GM18868 (cell line): ENCODE results near the gene GOPC.
A peak's percentile ranks its signal among the peaks of the same experiment; 100 is the strongest.

Source experiments
- ATAC-seq: cut with Tn5 transposase; IDR thresholded peaks from one replicate; pipeline ENCODE4 v1.9.1; 2021; ENCODE audit warnings: mild to moderate bottlenecking, moderate library complexity; ENCODE audit not compliant: unreplicated experiment

The GOPC gene

DNA sequence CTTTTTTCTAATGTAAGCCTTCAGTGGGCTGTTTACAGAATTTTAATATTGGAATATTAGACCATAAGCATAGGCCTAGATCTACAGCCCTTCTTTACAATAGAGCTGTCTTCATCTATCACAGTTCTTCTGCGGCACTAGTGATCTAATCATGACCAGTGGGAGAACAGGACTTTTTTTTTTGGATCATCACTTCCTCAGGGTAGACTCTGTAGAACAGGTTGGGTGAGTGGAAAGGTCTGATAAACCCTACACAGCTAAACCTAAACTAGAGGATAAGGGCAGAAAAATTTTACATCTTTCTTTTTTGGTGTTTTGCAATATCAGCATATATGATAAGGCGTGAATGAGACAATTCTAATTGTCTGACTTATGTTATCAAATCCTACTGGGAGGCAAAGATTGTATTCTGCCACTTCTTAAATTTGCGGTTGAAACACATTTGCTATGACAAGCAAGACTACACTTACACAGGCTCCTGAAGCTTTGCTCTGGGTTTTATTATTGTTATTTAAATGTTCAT lies 52.2 kb downstream of the GOPC start:
- ATAC-seq, result no peak

DNA sequence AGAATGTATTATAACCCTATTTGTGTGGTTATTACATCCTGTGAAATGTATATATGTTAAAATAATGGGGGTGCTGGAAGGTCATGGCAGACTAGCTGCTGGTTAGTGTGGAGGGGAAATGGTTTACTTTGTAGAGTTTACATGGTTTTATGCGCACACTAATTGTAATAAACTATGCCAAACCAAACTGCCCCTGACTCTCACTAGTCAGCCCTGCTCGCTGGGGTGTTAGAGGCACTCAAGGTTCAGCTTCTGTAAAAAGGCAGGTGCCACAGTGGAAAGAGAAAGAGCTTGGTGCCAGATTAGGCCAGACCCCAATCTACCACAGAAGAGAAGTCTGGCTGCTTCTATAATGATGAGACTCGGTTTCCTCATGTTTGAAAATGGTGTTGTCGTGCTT lies 52.7 kb downstream of the GOPC start:
- peak; percentile 27 for ATAC-seq

DNA sequence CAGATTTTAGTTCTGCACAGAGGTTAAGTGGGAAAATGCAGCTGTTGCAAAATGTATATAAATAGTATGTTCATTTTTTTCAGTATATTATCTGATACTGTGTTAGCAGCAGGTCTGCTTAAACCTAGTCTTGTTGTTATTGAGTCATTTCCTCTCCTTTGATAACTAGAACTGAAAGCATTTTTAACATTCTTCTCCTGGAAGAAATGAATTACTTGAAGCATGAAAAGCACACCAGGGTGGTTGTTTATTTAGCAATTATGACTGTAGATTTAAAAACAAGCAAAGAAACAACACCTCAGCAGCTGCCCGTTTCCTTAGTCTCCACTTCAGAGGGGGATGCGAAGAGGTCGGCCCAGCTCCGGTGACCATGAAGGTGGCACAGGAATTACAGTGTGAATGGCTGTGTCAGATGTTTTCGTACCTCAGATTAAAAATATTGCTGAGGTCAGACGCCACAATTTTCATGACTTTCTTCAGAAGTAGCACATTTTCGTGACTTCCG lies 53.5 kb downstream of the GOPC start:
- peak; percentile 53 for ATAC-seq

DNA sequence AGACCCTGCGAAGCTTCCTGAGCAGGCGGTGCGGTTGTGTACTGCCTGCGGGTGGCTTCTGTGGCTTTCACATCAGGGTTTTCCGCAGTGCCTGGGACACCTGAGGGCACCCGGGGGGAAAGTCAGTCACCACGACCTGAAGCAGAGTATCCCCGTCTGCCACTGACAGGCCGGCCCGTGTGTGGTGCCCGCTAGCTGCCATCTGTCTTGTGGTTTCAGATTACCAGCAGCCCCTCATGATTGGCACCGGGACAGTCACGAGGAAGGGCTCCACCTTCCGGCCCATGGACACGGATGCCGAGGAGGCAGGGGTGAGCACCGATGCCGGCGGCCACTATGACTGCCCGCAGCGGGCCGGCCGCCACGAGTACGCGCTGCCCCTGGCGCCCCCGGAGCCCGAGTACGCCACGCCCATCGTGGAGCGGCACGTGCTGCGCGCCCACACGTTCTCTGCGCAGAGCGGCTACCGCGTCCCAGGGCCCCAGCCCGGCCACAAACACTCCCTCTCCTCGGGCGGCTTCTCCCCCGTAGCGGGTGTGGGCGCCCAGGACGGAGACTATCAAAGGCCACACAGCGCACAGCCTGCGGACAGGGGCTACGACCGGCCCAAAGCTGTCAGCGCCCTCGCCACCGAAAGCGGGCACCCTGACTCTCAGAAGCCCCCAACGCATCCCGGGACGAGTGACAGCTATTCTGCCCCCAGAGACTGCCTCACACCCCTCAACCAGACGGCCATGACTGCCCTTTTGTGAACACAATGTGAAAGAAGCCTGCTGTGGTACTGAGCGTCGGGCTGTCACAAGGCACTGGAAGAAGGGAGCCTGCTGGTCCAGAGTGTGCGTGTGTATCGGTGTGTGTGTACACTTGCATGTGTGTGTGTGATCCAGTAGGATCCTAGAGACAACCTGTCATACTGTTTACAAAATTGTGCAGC lies 54.4 kb downstream of the GOPC start:
- ATAC-seq, result peak; percentile 52

DNA sequence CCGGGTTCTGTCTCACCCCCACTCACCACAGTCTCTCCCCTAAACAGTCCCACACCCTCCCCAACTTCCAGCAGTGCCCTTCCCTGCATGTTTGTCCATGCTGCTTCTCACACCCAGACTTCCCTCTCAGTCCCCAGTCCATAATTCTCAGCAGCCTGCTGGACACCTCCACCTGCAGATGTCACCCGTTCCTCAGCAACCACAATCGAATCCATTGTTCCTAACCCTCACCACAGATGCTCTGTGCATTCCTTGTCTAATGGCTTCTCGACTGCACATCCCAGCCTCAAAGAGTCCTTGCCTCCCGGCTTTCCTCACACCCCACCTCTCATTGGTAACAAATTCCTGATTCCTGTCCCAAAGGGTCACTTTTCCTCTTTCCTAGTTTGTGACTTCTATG lies 55.6 kb downstream of the GOPC start:
- ATAC-seq, result no peak

DNA sequence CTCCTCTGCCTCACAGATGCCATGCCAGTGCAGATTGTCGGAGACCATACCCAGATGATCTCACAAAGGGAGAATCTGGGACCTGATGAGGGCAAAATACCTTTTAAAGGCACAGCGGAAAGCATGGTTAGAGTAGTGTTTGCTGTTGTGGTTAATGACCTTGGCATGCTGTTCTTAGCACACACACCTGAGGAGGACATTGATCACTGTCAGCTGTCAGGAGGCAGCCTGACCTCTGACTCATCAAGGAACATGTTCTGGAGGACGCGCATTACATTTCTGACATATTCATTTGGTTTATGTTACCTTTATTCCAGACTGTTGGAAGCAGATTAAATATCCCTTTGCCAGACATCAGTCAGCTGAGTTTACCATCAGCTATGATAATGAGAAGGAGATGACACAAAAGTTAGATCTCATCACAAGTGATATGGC lies 57.1 kb downstream of the GOPC start:
- no peak for ATAC-seq

DNA sequence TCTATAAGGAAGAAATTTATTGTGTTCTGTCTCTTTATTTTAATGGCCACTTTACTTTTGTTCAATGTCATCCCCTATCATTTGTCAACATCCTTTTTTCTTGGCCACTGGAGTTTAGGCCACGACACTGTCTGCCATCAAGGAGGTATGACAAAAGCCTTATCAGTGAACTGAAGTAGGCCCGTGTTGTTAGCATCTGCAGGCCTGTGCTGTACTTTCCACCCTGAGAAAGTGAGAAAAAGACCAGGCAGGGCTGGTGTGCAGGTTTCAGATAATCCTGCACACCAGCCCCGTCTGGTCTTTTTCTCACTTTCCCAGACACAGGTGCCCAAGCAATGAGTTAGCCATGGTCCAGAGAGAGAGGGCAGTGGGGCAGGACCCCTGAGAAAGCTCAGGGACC lies 57.6 kb downstream of the GOPC start:
- no peak for ATAC-seq

DNA sequence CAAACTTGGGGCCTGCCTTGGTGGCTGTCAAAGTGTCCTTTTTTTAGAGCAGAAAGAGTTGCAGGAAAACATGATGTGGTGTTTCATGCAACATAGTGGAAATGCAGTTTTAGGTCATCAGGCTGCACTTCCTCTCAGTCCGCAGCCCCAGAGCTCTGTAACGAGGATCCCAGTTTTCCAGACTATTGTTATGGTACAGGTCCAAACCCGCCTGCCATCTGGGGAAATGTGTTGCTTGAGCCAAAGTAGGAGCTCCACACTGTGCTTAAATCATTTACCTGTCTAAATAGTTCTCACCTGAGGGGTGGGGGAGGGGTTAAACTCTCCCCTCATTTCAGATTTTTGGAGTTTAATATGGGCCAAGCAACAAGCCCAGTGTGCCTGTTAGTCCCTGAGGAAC lies 59.8 kb downstream of the GOPC start:
- ATAC-seq, result no peak

DNA sequence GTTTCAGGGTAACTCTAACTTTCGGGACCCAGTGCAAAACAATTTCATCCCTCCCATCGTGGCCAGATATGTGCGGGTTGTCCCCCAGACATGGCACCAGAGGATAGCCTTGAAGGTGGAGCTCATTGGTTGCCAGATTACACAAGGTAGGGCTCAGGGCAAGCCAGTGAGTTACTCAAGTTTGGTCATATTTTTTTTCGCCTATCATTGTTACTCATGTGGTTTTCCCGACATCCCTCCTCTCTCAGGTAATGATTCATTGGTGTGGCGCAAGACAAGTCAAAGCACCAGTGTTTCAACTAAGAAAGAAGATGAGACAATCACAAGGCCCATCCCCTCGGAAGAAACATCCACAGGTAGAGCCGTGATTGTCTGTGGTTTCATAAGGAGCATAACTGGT lies 61.6 kb downstream of the GOPC start:
- ATAC-seq, result no peak

DNA sequence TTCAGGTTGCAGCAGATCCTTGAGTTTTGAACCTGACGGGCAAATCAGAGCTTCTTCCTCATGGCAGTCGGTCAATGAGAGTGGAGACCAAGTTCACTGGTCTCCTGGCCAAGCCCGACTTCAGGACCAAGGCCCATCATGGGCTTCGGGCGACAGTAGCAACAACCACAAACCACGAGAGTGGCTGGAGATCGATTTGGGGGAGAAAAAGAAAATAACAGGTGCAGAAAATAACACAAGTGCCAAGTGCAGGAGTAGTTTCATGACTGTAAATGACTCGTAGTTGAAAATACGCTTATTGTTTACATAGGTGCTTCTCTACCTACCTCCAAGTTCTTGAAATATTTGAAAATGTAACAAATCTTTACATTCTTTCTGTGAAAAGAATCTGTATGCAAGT lies 63.7 kb downstream of the GOPC start:
- no peak for ATAC-seq

DNA sequence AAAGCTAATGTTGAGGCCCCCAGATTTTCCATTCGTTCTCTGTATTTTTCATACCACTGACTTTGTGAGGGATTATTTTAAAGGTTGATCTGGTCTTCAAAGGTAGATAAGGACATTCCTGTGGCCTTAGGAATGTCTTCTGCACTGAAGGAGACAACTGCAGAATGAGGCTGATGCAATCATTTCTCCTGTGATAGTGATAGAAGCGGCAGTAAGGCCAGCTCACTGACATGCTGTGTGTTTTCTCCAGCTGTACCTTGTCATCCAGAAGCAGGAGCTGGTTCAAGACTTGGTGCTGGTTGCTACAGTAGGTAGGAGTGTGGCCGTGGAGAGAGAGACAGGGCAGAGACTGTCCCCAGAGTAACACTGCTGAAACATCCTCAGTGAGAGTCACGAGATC lies 66.0 kb downstream of the GOPC start:
- ATAC-seq, result no peak

DNA sequence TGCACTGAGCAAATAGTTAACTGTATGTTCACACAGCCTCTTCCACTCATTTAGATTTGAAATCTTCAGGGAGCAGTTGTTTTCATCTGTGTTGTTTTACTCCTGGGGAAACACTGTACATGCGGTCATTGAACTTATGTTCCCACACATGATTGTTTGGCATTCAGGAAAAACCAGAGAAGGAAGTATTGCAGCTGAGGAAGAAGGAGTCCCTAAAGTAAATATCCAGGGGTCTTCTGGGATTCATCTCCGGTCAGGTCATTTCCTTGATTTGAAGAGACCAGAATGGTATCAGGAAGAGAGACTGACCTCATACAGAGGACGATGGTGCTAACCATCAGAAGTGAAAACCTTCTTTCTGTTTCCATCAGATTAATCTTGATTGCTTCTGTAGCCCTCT lies 67.3 kb downstream of the GOPC start:
- ATAC-seq, result no peak

DNA sequence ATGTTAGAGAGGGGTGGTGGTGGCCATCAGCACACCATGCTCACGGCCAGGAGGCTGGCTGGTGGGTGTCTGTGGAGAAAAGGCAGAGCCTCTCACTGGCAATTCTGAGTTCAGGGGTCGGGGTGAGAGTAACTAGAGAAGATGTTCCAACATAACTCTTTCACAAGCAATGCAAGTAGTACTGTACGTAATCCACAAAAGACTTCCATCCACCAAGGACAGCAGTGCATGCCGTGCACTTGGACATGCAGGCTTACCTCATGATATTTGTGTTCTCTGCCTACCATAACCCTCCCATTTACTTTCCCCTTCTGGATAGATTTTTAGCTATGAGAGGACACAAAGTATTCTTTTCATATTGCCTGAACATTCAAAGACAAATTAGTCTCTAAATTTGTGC lies 68.5 kb downstream of the GOPC start:
- ATAC-seq, result no peak

DNA sequence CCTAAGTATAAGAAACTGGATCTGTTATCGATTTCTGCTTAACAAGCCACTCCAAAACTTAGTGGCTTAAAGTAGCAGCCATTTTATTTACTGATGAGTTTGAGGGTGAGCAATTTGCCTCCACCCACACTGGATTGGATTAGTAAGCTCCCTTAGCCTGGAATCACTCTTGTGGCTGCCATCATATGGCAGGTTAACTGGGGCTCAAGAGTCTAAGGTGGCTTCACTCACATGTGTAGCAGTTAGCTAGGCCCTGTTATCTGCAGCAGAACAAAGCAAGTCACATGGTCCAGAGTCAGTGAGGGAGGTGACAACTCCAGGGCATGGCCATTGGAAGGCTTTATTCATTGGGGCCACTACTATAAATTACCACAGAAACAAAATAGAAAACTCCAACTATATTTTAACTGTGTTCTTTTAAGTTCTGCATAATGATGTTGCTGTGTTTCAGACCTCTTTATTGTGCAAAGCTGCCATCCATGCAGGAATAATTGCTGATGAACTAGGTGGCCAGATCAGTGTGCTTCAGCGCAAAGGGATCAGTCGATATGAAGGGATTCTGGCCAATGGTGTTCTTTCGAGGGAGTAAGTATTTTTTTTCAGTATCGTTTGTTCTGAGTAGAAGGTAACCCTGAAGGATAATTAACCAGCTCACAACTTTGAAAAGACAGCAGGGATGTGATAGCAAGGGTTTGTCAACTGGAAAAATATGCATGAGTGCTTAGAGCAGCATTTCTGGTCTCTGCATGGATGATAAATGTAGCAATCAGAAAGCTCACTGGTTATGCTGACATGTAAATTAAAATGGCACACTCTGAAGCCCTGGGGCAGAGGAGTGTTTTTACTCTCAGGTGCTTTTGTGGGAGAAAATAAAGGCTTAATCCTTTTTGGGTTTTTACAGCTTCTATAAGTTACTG lies 70.2 kb downstream of the GOPC start:
- ATAC-seq, result no peak

DNA sequence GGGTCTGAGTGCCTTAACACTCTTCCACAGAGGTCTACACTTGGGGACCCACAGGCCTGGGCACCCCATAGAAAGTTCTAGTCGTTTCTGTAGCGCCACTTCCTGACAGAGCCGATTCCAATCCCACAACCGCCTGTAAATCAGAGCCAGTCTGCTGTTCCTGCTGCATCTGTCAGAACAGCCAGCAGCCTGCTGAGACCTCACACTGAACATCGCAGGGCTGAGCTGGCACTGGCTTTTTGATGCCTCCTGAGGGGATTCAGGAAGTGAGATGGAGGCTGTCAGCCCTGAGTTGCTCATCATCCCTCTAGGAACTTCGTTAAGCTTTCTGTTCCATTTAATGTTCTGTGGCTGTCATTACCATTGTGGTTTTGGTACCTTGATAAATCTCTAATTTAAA lies 71.0 kb downstream of the GOPC start:
- ATAC-seq, result no peak

DNA sequence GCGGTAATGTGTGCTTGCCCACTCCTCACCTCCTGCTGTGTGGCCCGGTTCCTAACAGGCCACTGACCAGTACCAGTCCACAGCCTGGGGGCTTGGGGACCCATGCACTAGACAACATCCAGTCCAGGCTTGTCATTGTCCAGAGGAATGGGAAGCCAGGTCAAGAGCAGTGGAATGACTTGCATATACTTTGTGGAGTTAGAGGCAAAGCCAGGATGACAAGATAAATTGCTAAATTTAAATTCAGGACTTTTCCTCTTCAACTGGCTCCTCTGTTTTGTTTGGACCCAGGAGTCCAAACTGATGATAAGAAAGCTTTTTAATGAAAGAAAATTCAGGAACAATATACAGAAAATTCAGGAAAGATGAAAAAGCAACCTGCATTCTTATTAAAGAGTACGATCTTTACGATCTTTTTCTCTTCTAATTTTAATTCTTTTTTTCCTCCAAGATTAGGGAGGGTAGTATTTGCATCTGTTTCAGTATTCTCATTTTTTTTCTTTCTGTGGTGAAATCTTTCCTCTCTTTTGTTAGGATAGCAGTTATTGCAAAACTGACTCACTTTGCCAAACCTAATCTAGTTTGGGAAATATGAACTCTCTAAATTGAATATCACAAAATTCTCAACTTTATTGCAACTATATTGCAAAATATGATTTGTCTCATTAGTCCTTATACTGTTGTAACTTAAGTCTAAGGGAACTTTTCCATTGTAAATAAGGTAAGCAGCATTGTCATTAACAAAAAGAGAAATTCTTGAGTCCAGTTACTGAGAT lies 71.7 kb downstream of the GOPC start:
- no peak for ATAC-seq

DNA sequence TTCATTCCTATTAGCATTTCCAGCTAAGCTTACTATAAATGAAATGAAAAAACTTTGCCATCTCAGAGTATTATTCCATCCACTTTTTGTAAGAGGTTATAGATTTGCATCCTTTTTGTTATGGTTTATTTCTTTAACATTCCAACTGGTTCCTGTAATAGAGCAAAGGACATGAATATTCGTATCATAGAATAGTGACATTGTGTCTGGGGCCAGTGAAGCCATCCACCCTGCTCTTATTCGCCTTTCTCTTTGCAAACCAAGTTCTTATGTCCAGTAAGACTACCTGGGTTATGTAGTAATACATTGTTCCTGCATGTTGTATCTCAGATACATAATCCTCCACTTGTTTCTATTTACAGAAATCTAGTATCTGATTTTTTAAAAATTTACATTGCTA lies 76.7 kb downstream of the GOPC start:
- no peak for ATAC-seq

DNA sequence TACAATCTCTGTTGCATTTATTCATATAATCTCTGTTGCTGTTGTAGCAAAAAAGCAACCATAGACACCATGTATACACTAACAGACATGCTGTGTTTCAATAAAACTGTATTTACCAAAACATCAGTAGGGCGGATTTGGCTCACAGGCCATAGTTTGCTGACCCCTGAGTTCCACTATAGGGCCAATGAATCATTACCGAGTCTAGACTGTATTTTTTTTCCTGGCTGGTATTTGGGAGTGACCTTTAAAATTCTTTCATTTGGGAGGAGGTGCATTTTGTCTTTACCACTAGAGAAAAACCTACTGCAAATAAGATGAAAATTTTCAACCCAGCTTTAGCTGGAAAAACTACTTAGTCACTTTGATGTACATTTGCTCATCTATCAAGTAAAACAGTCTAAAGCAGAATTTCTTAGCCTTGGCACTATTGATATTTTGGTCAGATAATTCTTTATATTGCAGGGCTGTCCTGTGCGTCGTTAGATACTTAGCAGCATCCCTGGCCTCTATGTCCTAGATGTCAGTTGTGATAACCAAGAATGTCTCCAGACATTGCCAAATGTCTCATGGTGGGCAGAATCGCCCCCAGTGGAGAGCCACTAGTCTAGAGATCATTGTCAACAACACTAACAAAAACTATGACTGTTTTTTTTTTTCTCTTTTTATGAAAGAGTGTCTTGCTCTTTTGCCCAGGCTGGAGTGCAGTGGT lies 80.4 kb downstream of the GOPC start:
- ATAC-seq, result no peak

DNA sequence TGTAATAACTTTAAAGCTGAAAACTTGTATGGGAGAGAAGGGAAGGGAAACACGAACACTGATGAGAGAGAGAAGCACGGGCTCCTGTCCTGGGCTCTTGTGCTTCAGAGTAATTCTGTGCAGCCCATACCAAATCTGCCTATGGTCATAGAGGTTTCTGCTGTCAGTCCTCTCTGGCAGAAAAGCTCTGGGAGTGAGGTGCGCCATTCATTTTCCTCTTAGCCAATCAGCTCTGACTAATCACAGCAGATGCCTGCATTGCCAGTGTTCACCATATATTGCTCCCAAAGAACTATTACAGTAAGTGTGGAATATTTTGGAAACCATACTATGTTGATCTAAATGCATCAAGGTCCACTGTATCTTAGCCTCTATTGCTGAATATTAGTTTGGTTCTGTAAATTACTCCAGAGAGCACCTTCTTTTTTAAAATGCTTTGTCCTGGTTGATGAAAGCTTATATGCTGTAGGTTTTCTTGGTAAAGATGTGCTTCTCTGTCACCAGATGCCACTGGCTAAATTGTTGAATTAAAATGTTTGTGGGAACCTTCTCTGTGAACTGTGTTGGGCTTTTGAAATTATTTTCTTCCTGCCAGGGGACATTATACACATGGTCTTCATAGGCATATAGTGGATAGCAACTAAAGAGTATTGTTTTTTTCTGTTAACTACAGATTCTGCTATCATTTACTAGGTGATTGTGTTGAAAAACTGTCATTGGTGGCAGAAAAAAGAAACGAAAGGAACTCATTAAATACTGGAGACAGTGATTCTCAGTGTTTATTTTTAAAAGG lies 81.5 kb downstream of the GOPC start:
- ATAC-seq, result no peak
